Measurements from ENCODE around the gene SAMD9L.
"Not testable (repeated sequence)": the region's sequence is repeated elsewhere in the genome, so short reads cannot be mapped to it uniquely, and the experiment has no call there.

The SAMD9L gene

GRCh38 chr7:93145354-93145753 is 2.8 kb downstream of the SAMD9L start:
- no peak for DNase-seq

- DNase-seq: no peak
Measured at GRCh38 chr7:93142127-93142526, 6.1 kb downstream of the SAMD9L start.

- no peak for DNase-seq
Measured at GRCh38 chr7:93140582-93141191, 7.5 kb downstream of the SAMD9L start.

- DNase-seq: no peak
Measured at GRCh38 chr7:93138576-93138975, 9.6 kb downstream of the SAMD9L start.

- no peak for DNase-seq
Measured at GRCh38 chr7:93133005-93133404, 15.2 kb downstream of the SAMD9L start.

- no peak for DNase-seq
Measured at GRCh38 chr7:93132216-93132615, 16.0 kb downstream of the SAMD9L start.

- DNase-seq: not testable (repeated sequence)
Measured at GRCh38 chr7:93126954-93127353, 21.2 kb downstream of the SAMD9L start.

GRCh38 chr7:93123532-93123931 is 24.7 kb downstream of the SAMD9L start:
- DNase-seq: not testable (repeated sequence)

GRCh38 chr7:93120592-93121549 is 27.3 kb downstream of the SAMD9L start:
- no peak for DNase-seq

- no peak for DNase-seq
Measured at GRCh38 chr7:93119191-93119905, 28.8 kb downstream of the SAMD9L start.

- peak; percentile 71 to 83 for DNase-seq
Measured at GRCh38 chr7:93117852-93118530, 30.2 kb downstream of the SAMD9L start, which contains the start of gene SAMD9. TSS of gene SAMD9 (minus strand) at chr7:93117979. CDS start at chr7:93106097, 11,882 bp downstream.

- DNase-seq: no peak
Measured at GRCh38 chr7:93117327-93117726, 30.9 kb downstream of the SAMD9L start.

- DNase-seq: no peak
Measured at GRCh38 chr7:93115796-93116195, 32.4 kb downstream of the SAMD9L start.

GRCh38 chr7:93108003-93108402 is 40.2 kb downstream of the SAMD9L start:
- DNase-seq: no peak

- DNase-seq: no peak
Measured at GRCh38 chr7:93097388-93097787, 50.8 kb downstream of the SAMD9L start.

GRCh38 chr7:93092757-93093370 is 55.3 kb downstream of the SAMD9L start:
- peak in 1 of 2 donors; percentile 11 for DNase-seq
